Adipocyte (in vitro differentiated cells): ENCODE data around the gene STARD7.
"Not testable (repeated sequence)": the region's sequence is repeated elsewhere in the genome, so short reads cannot be mapped to it uniquely, and the experiment has no call there.

Source experiments
- DNase-seq: peaks from one replicate; pipeline ENCODE4 v3.0.0-alpha.2; 2015; ENCODE audit warnings: low read depth
- H3K27me3 ChIP-seq: replicated peaks from 2 replicates; pipeline ENCODE4 v1.7.0; 2013; ENCODE audit warnings: mild to moderate bottlenecking, low read length, moderate library complexity; ENCODE audit not compliant: control insufficient read depth, insufficient read depth
- H3K36me3 ChIP-seq: 2 replicates; pipeline ENCODE4 v1.7.0; 2013; ENCODE audit warnings: low read length, mild to moderate bottlenecking, moderate library complexity; ENCODE audit not compliant: control insufficient read depth, insufficient read depth, severe bottlenecking
- H3K4me1 ChIP-seq: 2 replicates; pipeline ENCODE4 v1.7.0; 2013; ENCODE audit warnings: mild to moderate bottlenecking, low read length, moderate library complexity; ENCODE audit not compliant: control insufficient read depth, insufficient read depth
- H3K4me3 ChIP-seq: 2 replicates; pipeline ENCODE4 v1.7.0; 2013; ENCODE audit warnings: mild to moderate bottlenecking, low read length, moderate library complexity
- H3K9ac ChIP-seq: 2 replicates; pipeline ENCODE4 v1.7.0; 2013; ENCODE audit warnings: mild to moderate bottlenecking, low read length, moderate library complexity
- H3K9me3 ChIP-seq: 2 replicates; pipeline ENCODE4 v1.7.0; 2013; ENCODE audit warnings: mild to moderate bottlenecking, low read length, moderate library complexity; ENCODE audit not compliant: control insufficient read depth

STARD7 gene

GRCh38 chr2:96208143-96209010 is at the start of gene STARD7:
Gene STARD7, minus strand, starts transcription at chr2:96208827. Its CDS starts 393 bp downstream, at chr2:96208434.
- peak; percentile 98 for DNase-seq
- H3K36me3 ChIP-seq, result peaks cover 2% of the 10 kb centered on the region
- peak within 1 kb of the TSS; percentile 99 for H3K9ac ChIP-seq
- peak within 1 kb of the TSS; percentile 99 for H3K4me3 ChIP-seq
- H3K27me3 ChIP-seq, result no peaks in the 10 kb centered on the region
- peaks cover 50% of the 10 kb centered on the region for H3K4me1 ChIP-seq
- H3K9me3 ChIP-seq, result no peaks in the 10 kb centered on the region

DNA sequence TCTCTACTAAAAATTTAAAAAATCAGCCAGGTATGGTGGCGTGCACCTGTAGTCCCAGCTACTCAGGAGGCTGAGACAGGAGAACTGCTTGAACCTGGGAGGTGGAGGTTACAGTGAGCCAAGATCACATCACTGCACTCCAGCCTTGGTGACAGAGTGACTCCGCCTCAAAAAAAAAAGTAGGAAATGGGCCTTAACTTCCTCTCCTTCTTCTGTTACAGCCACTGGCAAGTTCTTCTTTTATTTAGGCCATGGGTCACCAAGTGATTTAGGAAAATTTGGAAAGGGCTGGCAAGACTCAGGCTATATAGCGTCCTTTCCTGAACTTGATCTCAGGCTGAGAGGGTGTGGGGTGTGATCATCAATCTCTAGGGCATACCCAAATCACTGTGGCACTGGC is 49.1 kb upstream of the STARD7 start:
- Histone ChIP-seq H3K4me1 (peaks cover 39% of the 10 kb centered on the region), H3K9ac (peak overlapping the region; percentile 45), H3K36me3 (peaks cover 43% of the 10 kb centered on the region)
- DNase-seq, H3K9me3 ChIP-seq, H3K4me3 ChIP-seq, H3K27me3 ChIP-seq: not testable (repeated sequence)

GRCh38 chr2:96256611-96257113 is 48.0 kb upstream of the STARD7 start:
- H3K27me3 ChIP-seq, result no peaks in the 10 kb centered on the region
- DNase-seq, result no peak
- no peak overlapping the region for H3K9ac ChIP-seq
- no peak overlapping the region for H3K4me3 ChIP-seq
- H3K9me3 ChIP-seq, result no peaks in the 10 kb centered on the region
- H3K36me3 ChIP-seq, result peaks cover 50% of the 10 kb centered on the region
- H3K4me1 ChIP-seq, result peaks cover 48% of the 10 kb centered on the region

- Histone ChIP-seq H3K4me1 (peaks cover 49% of the 10 kb centered on the region), H3K27me3 (no peaks in the 10 kb centered on the region), H3K4me3 (no peak overlapping the region), H3K9me3 (no peaks in the 10 kb centered on the region), H3K9ac (no peak overlapping the region), H3K36me3 (peaks cover 45% of the 10 kb centered on the region)
- no peak for DNase-seq
Measured at GRCh38 chr2:96254571-96254970, 45.9 kb upstream of the STARD7 start.

DNA sequence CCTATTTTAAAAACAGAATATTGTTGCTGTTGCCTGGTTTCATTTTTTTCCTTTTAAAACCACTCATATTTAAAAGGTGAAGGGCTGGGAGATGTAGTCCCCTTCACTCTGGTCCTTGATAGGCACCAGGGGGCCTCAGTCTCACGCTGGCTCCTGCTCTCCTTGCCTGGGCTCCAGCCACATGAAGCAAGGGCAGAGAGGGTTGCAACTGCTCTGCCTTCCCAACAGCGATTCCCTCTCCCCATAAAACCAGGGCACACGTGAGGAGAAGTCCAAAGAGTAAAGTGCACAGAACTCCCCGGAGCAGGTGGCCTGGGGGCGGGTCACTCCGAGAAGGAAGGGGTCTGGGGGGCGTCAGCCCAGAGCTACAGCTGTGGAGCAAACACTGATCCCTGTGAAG is 44.4 kb upstream of the STARD7 start:
- Histone ChIP-seq H3K4me3 (no peak overlapping the region), H3K4me1 (peaks cover 37% of the 10 kb centered on the region), H3K9me3 (no peaks in the 10 kb centered on the region), H3K9ac (no peak overlapping the region), H3K36me3 (peaks cover 45% of the 10 kb centered on the region), H3K27me3 (no peaks in the 10 kb centered on the region)
- no peak for DNase-seq

DNA sequence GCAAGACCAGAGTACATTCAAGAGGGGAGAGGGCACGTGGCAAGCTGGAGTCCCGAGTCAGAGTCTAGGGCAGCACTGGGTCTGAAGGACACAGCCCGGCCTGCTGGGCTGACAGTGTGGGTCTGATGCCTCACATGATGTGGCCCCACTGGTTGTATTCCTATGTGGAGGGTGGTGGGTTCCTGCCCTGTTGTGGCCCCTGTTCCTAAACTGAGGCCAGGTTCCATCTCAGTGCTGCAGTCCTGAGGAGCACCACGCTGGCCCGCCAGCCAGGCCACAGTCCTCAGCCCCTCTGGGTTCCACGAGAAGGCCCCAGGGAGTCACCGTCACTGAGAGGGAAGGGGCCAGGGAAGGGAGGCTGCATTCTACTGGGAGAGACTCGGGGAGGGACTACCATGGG is 43.9 kb upstream of the STARD7 start:
- Histone ChIP-seq H3K9ac (no peak overlapping the region), H3K4me3 (no peak overlapping the region), H3K9me3 (no peaks in the 10 kb centered on the region), H3K27me3 (no peaks in the 10 kb centered on the region), H3K36me3 (peaks cover 45% of the 10 kb centered on the region), H3K4me1 (peaks cover 33% of the 10 kb centered on the region)
- DNase-seq, result no peak

GRCh38 chr2:96251721-96252292 is 43.2 kb upstream of the STARD7 start:
- peak overlapping the region; percentile 1 for H3K9ac ChIP-seq
- no peaks in the 10 kb centered on the region for H3K9me3 ChIP-seq
- peaks cover 44% of the 10 kb centered on the region for H3K36me3 ChIP-seq
- peak; percentile 84 for DNase-seq
- H3K4me3 ChIP-seq, result no peak overlapping the region
- no peaks in the 10 kb centered on the region for H3K27me3 ChIP-seq
- peaks cover 30% of the 10 kb centered on the region for H3K4me1 ChIP-seq

GRCh38 chr2:96250188-96250587 is 41.6 kb upstream of the STARD7 start:
- Histone ChIP-seq H3K4me3 (no peak overlapping the region), H3K27me3 (no peaks in the 10 kb centered on the region), H3K36me3 (peaks cover 33% of the 10 kb centered on the region), H3K9ac (no peak overlapping the region), H3K9me3 (no peaks in the 10 kb centered on the region), H3K4me1 (peaks cover 35% of the 10 kb centered on the region)
- DNase-seq, result no peak

- H3K4me3 ChIP-seq, result no peak overlapping the region
- peaks cover 37% of the 10 kb centered on the region for H3K4me1 ChIP-seq
- H3K9ac ChIP-seq, result no peak overlapping the region
- H3K36me3 ChIP-seq, result peaks cover 27% of the 10 kb centered on the region
- peak; percentile 87 for DNase-seq
- H3K27me3 ChIP-seq, result no peaks in the 10 kb centered on the region
- H3K9me3 ChIP-seq, result no peaks in the 10 kb centered on the region
Measured at GRCh38 chr2:96249654-96250053, 41.0 kb upstream of the STARD7 start.

GRCh38 chr2:96248624-96249023 is 40.0 kb upstream of the STARD7 start:
- Histone ChIP-seq H3K4me1 (peaks cover 40% of the 10 kb centered on the region), H3K36me3 (peaks cover 17% of the 10 kb centered on the region), H3K9ac (no peak overlapping the region), H3K9me3 (no peaks in the 10 kb centered on the region), H3K4me3 (no peak overlapping the region), H3K27me3 (no peaks in the 10 kb centered on the region)
- DNase-seq, result no peak

DNA sequence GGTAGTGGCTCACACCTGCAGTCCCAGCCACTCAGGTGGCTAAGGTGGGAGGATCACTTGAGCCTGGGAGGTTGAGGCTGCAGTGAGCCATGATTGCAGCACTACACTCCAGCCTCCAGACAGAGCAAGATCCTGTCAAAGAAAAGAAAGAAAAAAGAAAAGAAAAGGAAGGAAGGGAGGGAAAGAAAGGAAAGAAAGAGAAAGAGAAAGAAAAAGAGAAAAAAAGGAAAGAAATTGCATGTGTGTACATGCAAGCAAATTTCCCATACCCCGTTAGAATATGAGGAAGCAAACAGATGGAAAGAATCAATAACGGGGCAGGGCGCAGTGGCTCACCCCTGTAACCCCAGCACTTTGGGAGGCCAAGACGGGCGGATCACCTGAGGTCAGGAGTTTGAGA is 39.3 kb upstream of the STARD7 start:
- no peak for DNase-seq
- H3K9me3 ChIP-seq, result no peaks in the 10 kb centered on the region
- H3K9ac ChIP-seq, result no peak overlapping the region
- H3K4me3 ChIP-seq, result no peak overlapping the region
- H3K4me1 ChIP-seq, result peaks cover 41% of the 10 kb centered on the region
- H3K36me3 ChIP-seq, result peaks cover 10% of the 10 kb centered on the region
- no peaks in the 10 kb centered on the region for H3K27me3 ChIP-seq
